GM19395 (cell line): ENCODE results near the gene TVP23C.

Experiments
- ATAC-seq: cut with Tn5 transposase; IDR thresholded peaks from one replicate; pipeline ENCODE4 v1.9.1; 2021; ENCODE audit warnings: mild to moderate bottlenecking, moderate library complexity; ENCODE audit not compliant: unreplicated experiment

TVP23C gene

DNA sequence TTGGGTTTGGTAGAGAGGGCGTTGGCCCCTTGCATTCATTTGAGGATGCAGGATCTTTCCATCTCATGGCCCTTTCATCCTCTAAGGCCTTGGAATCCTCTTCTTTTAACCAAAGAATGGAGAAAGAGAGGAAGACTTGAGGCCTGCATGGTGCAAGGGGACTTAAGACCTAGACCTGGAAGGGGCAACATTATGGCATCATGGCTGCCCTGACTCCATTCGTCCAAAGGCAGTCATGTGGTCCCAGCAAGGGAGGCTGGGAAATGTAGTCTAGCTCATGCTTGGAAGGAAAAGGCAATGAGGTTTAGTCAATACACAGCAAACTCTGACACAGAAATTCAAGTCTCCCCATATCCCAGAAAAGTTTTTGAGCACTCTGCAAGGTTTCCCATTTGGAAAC is 65.2 kb downstream of the TVP23C start:
- ATAC-seq, result no peak

DNA sequence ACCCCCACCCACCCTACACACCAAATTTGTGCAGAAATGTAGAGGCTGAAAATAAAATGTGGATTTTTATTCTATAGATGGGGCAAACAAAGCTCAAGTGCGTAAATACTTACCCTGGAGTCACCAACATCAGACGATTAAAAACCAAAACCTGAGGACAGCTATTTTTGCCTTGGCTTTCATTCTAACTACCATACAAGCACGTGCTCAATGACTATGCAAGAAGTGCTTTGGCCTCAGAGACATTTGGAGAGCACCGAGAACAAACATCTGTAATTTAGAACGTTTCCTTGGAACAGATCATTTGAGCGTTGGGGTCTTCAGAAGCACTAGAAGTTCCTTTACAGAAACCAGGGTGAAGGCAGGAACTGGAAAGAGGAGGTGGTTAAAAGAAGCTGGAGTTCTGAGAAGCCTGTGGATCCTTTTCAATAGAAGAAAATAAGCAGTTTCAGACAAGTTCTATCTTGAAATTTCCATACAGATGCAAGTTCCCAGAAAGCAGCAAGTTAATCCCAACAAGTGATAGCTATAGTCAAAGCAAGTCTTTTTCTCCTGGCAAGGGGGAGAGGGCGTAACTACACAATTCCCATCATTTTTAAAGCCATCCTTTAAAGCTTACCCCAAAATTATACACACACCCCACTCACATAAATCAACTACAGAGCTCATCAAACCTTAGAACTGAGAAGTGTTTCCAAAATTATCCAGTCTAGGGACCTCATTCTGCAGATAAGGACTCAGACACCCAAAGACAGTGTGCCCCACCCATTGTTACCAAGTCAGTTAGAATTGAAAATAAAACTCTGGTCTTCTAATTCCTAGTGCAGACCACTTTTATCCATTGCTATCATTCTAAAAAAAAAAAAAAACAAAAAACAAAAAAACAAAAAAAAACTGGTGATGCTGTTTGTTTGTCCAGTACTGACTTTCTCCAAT is 66.3 kb downstream of the TVP23C start:
- ATAC-seq, result no peak

DNA sequence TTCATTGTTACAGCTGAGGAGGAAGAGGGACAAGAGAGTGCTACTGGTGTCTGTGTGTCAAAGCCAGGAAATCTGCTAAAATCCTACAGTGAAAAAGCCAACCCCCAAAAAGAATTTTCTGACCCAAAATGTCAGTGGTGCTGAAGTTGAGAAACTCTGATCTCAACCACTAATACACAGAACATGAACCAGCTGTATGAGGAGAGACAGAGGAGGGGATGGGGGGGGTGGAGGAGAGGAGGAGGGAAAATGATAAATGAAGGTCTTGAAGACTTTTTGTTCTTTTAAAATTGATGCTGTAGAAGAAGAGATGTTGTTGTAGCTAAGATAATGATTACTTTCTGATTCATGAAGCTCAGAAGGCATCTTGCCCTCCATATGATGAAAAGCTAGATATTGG is 68.5 kb downstream of the TVP23C start:
- ATAC-seq, result no peak

DNA sequence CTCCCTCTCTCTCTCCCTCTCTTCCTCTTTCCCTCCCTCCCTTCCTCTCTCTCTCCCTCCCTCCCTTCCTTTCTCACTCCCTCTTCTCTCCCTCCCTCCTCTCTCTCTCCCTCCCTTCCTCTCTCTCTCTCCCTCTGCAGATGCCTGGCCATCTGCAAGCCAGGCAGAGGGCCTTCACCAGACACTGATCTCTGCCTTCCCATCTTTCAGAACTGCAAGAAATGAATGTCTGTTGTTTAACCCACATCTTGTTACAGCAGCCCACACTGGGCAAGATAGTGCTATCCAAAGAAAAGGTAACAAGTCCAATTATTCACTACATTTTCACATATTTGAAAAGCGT is 69.6 kb downstream of the TVP23C start:
- ATAC-seq, result no peak

DNA sequence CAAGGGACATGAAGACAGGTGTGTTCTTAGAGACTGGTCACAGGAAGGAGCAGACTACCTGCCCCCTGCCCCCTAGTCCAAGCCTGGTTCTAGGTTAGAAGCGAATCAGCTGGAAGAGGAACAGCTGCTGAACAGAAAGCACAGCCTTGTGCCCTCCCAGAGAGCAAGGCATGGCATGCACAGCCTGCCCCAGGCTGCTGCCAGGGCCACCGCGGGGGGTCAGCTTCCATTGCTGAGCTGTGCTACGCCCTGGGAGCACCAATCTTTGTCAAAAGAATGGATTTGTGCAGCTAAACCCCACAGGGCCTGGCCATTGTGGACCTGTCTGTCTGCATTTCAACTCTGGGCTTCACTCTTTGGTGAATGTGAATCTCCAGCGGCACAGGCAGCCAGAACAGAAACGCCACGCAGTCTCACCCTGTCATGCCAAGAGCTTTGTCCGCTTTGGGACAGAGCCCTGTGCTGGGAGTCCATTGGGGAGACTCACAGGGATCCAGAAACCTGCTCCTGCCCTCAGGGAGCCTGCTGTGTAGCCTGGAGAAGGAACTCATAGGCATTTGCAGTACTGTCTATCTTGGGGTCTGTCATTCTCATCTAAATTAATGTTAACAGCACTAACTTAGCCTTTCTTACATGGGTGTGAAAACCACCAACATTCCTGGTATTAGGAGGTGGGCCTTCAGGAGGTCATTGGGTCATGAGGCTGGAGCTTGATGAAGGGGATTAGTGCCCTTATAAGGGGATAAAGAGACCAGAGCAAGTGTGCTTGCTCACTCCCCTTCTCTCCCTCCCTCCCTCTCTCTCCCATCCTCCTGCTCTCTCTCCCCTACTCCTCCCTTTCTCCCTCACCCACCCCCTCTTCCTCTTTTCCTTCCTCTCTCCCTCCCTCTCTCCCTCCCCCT is 70.2 kb downstream of the TVP23C start:
- ATAC-seq, result no peak

DNA sequence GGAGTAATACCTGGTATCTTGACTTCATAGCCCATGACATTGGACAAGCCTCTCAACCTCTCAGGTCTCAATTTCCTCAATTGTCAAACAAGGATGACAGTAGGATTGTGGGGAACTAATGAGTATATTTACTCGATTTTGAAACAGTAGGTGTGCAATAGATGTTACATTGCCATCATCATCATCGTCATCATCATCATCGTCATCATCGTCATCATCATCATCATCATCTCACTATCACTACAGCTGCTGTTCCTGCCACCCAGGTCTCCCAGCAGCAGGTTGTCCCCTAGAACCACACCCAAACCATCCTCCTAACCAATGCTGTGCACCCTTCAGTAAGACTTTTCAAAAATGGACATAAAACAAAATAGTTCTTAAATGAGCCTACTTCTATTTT is 71.1 kb downstream of the TVP23C start:
- no peak for ATAC-seq

DNA sequence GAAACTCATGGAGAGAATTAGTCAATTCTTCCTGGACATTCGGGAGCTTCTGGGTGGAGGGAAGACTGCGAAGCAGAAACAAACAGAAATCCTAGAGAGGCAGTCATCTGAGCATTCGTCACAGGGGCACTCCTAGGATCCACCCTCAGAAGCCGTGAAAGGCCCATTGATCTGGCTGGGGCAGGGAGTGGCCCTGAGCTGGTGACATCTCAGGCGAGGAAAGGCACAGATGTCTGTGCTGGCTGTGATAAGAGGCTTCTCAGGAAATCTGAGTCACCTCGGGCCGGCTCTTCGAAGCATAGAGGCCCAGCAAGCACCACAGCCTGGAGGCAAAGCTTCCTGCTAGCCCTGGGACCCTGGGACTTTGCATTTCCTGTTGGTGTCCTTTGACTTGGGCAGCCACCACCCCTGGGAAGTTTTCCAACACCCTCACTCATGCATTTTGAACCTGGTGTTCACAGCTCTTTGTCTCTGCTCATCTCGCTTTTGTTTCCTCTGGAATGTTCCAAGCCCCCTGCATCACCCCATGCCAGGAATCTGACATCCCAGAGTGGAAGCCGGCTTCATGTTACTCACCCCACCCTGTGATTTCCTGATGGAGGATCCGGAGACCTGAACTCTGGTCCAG is 72.5 kb downstream of the TVP23C start:
- no peak for ATAC-seq

DNA sequence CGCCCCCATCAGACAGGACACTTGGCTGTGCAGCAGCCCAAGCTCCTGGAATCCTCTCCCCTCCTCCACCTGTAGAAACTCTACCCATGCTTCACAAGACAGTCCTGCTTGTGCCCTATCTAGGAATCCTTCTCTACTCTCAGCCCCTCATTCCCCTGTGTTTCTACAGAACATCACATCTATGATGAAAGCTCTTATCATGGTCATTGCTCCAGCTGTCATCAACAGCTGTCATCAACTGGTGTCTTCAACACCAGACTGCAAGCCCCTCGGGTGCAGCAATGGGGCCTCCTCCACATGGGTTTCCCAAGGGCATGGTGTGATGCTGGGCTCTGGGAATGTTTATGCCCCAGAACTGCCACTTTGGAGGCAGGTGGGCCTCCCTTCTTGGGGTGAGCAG is 74.7 kb downstream of the TVP23C start:
- ATAC-seq, result no peak

DNA sequence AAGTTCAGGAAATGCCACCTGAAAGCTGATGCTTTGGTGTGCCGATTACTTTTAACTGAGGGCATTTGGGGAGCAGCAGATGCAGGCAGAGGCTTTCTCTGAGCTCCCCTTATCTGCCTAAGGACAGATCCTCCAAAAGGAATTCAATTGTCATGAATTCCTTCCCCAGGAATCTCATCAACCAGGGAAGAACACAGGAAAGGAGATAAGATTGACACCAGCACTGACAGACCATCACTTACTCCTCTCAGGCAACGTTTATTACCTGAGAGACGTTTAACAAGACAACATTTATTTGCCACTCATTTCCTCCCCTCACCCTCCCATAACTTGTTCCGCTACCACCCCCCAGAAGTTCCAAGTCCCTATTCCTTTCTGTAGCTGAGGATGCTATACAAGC is 78.2 kb downstream of the TVP23C start:
- no peak for ATAC-seq

DNA sequence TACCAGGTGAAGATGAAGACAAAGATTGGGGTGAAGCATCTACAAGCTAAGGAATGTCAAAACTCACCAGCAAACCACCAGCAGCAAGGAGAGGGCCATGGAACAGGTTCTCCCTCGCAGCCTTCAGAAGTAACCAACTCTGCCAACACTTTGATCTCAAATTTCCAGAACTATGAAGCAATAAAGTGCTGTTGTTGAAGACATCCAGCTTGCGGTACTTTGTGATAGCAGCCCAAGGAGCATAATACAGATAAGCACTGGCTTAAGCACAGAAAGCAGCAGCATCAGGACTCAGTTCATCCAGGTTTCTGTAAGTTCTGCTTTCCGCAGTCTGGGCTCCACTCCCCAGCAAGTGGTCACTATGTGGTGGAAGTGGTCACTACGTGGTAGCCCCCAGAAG is 79.9 kb downstream of the TVP23C start:
- ATAC-seq, result no peak

DNA sequence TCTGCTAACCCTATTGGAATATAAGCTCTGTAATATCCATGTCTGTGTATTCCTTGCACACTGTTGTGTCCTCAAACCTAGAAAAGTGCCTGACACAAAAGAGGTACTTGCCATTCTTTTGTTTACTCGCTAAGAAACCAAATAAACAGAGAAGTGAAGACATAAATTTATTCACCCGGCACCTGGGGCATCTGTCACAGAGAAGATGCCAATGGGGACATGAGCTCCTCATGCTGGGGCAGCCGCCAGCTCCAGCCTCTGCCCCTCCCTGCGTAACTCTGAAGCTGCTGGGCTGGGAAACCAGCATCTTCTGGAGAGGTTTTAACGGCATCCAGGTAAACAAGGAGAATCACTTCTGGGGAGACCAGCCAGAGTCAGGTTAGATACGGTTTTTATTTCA is 80.8 kb downstream of the TVP23C start:
- no peak for ATAC-seq

DNA sequence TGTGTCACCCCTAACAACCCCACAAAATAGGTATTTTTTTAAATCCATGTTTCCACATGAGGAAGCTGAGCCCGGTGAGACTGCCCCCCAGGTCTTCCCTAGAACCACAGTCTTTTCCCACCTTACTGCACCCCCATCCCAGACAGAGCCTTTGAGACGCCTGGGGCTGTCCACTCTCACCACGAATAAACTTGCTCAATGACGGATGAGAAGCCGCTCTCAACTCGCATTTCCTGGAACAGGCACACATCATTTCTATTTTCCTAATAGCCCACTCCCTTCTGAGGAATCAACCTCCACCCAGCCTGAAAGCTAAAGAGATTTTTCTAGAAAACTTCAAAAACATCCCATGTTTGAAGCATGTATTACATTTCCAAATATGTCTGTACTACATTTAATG is 81.8 kb downstream of the TVP23C start:
- no peak for ATAC-seq

DNA sequence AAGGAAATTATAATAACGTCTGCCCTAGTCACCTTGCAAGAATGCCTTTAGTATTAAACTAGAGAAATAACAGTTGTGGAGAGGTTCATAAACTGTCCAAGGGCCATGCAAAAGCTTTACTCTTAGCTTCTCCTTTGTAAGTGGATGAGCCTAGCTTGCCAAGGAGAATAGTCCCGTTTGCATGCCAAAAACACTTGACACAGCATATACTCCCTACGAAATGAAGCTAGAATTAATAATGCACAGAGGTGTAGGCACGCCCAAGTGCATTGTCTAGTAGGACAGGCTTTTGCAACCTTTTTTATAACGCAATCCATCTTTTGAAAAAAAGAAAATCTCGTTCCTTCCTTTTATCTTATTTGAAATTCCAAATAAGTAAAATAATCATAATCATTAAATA is 83.1 kb downstream of the TVP23C start:
- ATAC-seq, result no peak

DNA sequence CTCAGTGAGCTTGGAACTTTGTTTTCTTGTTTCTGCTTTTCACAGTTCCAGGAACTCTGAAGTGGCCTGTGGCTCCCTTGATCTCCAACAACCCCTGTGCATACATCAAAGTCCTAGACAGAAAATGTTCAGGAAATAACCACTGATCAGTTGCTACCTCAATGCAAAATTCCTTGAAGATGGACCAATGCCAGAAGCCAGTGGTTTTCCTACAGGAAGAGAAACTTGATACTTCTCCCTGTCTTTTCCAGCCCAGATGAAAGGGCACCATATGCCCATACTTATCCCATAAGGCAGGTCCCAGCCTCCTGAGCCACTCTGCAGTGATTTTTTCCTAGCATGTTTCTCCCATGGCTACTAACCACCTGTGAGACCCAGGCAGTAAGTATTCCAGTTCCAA is 83.6 kb downstream of the TVP23C start:
- ATAC-seq, result no peak

DNA sequence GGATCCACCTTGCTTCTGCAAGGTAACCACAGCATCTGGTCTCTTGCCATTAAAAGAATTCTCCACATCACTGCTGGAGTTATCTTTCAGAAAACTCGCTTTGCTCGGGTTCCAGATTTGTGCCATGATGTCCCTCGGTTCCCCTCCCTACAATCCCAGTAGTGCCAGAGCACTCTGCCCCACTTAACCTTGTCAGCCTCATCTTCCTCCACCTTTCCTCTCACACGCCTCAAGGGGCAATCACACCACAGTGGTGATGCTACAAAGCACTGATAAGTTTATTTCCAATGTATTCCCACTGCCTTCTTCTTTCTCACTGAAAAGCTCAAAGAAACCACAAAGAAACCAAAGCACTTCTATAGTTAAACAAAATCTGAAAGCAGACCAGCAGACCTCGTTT is 84.4 kb downstream of the TVP23C start:
- no peak for ATAC-seq

DNA sequence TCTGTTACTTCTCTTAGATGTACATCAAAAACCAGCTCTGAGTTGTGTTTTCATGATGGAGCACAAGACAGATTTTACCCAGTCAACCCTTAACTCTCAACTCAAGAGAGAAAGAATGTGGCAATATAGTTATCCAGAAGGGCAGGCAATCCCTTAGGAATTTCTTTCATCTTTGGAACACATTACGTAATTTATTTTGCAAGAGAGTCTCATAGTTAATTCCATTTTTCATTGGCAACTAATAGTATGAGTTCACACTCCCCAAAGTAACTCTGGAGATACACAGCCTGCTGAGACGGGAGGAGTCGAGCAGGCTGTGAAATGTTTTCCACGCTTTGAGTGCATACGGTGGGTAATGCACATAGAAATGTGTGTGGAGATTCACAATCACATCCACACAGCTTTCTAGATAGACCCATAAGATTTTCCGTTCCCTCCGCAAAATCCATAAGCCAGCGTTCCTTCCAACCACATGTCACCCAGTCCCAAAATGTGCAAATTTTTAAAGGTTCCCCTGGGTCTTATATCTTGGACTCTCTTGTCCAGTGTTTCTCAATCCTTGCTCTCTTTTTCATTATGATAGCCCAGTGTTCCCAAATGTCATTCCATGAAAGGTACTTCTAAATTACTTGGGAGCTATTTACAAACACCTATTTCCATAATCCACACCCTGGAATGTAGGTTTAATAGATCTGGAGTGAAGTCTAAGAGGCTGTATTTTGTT is 87.5 kb downstream of the TVP23C start:
- ATAC-seq, result no peak

DNA sequence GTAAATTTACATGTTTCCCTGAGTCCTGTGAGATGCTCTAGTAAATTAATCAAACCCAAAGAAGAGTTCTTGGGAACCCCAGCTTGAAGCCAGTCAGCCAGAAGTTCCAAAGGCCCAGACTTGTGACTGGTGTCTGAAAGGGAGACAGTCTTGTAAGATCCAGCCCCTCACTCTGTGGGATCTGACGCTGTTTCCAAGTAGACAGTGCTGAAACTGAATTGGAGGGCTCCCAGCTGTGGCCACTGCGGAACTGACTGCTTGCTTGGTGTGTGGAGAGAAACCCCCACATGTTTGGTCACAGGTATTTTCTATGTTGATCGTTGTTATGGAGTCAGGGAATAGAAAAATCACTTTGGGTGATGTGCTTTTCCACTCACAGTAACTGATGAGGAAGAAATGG is 90.4 kb downstream of the TVP23C start:
- ATAC-seq, result no peak

DNA sequence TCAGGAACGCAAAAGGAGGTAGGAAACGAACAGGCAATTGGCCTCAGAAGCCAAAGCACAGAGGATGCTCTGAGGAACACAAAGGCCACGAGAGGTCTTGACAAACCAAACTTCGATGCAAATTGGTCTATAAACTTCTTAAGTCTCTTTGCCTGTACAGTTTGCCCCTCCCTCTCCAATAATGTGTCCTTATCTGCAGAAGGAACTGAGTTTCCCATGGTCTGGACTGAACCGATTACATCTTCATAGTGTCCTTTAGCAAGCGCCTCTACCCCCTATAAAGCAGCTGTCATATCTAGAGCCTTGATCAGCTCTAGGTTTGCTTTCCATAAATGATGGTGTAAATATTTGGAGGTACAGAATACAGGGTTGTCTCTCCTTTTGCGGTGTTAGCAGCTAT is 92.7 kb downstream of the TVP23C start:
- ATAC-seq, result no peak

DNA sequence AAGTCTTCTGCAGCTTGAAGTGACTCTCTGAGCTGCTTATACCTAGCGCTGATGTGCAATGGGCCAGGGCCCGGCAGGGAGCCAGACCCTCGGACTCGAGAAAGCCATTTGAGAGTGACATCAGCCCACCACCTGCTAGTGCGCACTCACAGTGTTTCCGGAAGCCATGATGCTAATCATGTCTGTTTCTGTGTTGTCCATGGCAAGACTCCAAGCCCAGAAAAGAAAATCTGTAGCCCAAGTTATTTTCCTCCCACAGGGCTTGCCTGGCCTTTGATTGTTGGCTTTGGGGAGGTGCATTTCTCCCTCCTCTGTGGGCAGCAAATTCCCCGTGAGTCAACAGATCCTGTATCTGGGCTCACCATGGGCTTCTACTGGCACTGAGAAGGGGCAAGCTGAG is 94.0 kb downstream of the TVP23C start:
- no peak for ATAC-seq

DNA sequence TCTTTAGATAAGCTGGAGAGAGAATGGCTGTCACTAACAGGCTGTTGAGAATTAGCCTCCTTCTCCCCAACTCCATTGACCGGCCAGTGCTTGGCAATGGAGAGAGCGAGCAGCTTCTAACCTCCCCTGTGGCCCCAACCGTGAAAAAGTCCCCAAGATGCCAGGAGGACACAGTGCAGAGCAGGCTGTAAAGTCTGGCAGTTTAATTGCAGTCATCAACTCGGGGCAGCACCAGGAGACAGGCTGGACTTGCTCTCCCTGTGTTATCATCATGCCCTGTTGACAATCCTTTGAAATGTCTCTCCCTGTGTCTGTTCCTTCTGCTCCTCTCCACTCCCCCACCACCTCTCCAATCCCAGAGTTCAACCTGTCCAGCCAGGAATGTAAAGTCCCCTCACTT is 95.2 kb downstream of the TVP23C start:
- ATAC-seq, result no peak

DNA sequence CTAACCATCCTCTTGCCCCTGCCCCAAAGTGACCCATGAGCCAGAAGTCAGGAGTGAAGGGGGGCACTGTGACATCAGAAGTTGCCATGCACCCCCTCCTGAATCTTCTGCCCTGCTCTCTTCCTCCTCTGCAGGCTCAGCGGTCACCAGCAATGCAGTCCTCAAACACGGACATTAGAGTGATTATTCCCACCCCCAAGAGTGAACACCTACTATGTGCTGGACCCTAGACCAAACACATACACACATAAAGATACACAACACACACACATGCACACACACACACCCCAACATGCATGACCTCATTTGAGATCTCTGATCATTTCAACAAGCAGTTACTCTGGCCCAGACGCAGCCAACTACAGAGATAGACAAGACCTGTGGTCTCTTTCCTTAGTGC is 95.7 kb downstream of the TVP23C start, which contains the start of gene CDRT4:
TSS of gene CDRT4 (minus strand) at position 30 of the 400 bp plus-strand sequence. CDS start 27,383 bp downstream, outside the sequence.
- ATAC-seq, result no peak
